ENCODE measurements around the gene ASTN2.

The ASTN2 gene

GRCh38 chr9:117103438-117104110 lies 311.3 kb downstream of the ASTN2 start:
- DNase-seq: no peak

- DNase-seq: no peak
These were observed 313.8 kb downstream of the ASTN2 start for GRCh38 chr9:117101008-117101407.

DNA sequence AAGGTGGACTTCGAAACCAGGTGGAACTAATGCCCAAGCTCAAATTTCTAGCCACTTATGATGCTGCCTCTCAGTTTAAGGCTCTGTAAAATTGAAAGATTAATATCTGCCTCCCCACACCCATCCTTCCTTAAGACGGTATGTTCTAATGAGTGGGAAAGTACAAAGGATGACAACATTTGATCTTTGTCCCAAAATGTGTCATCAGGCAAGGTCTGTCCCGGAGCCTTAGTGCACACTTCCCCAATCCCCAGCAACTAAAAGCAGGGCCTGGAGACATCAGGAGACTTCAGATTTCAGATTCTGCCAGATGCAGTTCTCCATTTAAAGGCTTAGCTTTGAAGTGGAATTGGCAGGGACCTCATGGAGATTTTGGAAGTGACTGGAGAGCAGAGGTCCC lies 316.5 kb downstream of the ASTN2 start:
- DNase-seq: no peak

- no peak for DNase-seq
These were observed 317.1 kb downstream of the ASTN2 start for GRCh38 chr9:117097761-117098160.

- no peak for DNase-seq
These were observed 318.7 kb downstream of the ASTN2 start for GRCh38 chr9:117096138-117096537.

DNA sequence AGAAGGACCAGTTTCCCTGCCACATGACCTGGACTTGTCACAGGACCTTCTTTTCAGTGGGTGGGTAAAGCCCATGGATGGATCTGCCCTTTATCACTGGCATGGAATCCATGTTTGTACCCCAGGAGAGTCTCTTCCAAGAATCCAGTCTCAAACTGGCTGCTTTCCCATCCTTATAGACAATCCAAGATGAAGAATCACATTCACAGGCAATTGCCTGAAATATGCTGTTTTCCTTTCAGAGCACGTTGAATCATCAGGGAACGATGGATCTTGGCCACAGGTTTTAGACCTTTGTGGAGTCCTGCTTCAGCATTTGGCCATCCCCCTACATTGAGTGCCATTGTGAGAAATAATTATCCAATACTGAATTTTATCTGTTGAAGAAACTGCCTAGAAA lies 319.8 kb downstream of the ASTN2 start:
- DNase-seq: no peak

- no peak for DNase-seq
These were observed 320.7 kb downstream of the ASTN2 start for GRCh38 chr9:117093891-117094844.

GRCh38 chr9:117092582-117092981 lies 322.3 kb downstream of the ASTN2 start:
- no peak for DNase-seq

DNA sequence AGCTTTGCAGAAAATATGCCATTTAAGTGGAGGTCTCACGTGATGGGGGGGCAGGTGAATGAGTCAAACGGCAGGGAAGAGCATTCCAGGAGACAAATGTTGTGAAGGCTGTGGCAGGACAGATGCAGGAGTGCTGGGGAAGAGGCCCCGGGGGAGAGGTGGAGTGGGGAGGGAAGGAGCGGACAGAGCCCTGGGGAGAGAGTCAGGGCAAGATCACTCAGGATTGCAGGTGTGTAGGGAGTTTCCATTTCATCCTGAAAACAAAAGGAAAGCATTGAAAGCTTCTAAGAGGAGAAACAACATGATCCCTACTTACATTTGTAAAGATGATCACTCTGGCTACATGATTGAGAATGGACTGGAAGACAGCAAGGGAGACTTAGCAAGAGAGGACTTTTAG lies 323.3 kb downstream of the ASTN2 start:
- DNase-seq: no peak

- no peak for DNase-seq
These were observed 326.1 kb downstream of the ASTN2 start for GRCh38 chr9:117088786-117089185.

DNA sequence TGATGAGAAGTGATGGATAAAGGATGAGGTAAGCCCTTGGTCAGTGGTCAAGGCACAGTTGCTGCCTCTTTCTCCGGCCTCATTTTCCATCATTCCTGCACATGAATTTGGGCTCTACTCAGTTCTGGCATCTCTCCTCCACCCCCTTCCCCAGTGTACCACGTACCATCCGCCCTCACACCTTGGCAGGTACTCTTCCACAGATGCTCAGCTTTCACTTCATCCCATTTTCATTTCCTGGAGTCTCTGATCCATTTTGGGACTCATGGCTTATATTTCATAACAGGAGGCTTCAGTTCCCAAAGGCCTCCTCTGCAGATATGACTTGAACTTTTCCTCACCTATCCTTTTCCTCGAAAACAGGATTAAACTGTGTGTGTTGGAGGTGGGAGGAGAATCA lies 326.7 kb downstream of the ASTN2 start:
- no peak for DNase-seq

- no peak for DNase-seq
These were observed 330.6 kb downstream of the ASTN2 start for GRCh38 chr9:117084221-117084620.

GRCh38 chr9:117083559-117083958 lies 331.3 kb downstream of the ASTN2 start:
- no peak for DNase-seq

- no peak for DNase-seq
These were observed 333.1 kb downstream of the ASTN2 start for GRCh38 chr9:117081641-117082317.

DNA sequence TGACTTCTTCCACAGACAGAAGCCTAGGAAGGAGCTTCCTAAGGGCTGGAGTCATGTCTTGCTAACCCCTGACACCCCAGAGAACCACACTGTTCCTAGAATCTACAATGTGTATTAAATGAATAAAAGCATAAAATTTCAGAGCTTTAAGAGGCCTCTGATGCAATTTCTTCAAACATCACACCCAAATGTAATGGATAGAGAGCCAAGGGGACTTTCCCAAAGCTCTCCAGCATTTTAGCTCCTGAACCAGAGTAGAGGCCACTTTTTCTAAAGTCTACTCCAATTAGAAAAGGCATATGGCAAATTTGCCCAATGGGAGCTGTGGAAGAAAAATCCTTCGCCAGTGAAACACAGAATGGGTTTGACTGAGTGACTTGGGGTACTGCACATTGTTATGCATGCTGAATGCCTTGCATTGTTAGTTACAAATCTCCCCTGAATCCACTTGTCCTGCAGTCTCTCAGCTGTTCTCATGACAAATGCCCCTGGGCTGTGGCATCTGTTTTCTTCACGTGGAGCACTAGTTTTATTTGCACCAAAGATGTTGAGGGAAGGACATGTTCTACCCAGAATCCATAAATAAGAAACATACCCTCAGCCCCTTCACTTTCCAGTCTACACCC lies 334.0 kb downstream of the ASTN2 start:
- DNase-seq: no peak

DNA sequence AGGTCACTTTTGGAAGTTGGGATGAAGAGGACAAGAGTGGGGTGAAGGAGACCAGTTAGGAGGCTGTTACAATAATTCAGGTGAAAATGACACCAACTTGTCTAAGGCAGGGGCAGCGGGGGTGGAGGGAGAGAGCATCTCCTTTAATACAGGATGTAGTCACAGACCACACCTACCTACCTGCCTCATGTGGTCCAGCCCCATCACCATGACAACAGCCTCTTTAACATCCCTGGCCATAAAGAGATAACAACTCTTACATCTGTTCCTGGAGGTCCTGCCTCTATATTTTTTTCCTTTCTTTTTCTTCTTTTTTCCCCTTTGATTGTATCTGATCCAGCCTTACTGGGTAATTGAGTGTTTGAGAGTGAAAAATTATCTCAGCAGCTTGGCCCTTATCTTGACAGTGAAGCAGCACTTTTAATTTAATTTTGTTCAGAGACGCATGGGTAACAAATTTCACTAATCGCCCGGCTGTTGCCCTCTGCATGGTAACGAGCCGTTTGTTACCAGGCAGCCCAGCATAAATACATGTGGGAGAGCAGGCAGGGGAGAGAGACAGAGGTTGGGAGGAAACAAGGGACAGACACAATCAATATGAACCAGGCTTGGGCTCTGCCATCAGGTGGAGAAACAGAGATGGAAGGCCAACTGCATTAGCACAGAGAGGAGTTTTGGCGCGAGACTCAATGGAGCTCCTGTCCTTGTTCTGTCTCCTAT lies 338.1 kb downstream of the ASTN2 start:
- DNase-seq: no peak

GRCh38 chr9:117075636-117076035 lies 339.2 kb downstream of the ASTN2 start:
- DNase-seq: no peak

DNA sequence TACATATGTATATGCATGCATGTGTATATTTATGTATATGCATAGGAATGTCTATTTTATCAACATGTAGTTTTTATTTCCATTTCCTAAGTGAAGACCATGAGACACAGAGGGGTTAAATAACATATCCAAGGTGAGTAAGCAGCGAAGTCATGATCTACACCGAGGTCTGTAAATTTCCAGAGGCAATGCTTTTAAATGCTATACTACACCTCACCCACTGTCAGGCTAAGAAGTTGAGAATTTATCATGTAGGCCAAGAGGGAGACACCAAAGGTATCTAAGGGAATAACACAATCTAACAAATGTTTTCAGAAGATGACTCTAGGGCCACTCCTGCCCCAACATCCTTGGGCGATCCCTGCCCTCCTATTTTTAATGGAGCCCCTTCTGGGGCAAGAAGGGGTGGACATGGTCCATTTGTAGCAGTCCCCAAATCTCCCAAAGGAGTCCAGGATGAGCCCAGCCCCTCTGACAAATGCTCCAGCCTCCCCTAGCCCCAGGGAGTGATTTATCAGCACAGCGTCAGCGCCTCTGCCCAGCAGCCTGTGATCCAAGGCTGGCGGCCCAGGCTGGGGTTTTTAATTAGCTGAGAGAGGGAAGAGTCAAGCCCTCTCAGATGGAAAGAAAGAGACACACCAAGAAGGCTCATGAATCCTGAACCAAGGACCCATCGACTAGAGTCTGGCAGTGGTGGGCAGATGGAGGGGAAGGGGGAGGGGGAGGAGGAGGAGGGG lies 339.9 kb downstream of the ASTN2 start:
- no peak for DNase-seq

- DNase-seq: no peak
These were observed 340.6 kb downstream of the ASTN2 start for GRCh38 chr9:117074342-117074662.

DNA sequence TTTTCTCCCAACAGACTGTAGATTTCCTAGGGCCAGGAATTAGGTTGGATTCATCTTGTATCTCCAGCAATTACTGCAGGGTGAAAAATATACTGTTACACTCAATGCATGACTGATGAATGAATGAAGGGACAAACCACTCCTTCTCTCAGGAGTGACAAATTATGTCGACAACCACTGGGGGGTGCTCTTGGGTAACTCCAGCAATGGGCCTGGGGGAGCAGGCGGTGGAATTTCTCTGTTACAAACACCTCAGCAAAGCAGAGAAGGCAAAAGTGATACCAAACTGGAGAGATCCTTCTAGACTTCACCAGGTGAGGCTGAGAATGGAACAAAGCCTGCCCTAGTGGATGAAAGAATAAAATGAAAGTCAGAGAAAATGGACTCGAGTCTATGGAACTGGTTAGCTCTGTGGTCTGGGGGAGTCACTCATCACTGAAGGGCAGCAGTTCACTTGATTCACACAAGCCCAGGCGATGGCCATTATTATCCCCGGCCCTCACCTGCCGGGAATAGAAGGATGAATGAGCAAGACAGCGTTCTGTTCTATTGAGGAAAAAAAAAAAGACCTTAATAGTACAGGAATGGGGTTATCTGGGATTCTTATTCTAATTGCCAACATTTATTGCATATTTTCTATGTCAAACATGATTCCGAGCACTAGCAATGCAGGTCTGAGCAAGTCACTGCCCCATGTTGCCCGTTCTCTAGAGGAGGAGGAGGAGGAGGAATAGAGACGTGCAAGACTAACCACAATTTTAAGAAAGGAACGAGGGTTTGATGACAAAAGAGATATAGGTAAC lies 341.1 kb downstream of the ASTN2 start:
- DNase-seq: no peak

DNA sequence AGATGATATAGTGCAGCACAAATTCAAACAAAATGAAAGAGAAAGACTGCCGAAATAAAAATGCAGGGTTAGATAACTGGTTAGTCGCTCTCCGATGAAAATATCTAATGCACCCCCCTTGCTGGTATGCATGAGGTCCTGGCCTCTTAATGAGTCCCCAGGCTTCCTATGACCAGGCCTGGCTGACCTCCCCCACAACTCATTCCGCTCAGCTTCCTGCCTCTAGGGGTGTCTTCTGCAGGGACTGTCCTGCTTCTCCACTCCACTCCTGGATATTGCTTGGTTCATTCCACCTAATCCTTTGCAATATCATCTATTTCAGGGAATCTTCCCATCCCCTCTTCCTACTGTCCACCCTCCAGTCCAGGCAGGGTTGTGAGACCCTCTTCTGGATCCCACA lies 341.8 kb downstream of the ASTN2 start:
- DNase-seq: no peak

All from CD4-positive, alpha-beta T cell treated with Interleukin-4 for 4 hours (primary cell).